ENCODE data around the gene HDAC9.

- peak in 5 of 6 experiments; percentile 25 to 54 (median 50) for TF ChIP-seq CTCF (IDR thresholded peaks at IDR 0.05)
- TF ChIP-seq POLR2A (IDR thresholded peaks at IDR 0.05), result no peak
These were observed 197.9 kb downstream of the HDAC9 start for GRCh38 chr7:18693406-18693805.

All from adrenal gland (tissue), 5 donors.